ENCODE measurements around the gene RPL23.
A peak's percentile ranks its signal among the peaks of the same experiment; 100 is the strongest.

The RPL23 gene

DNA sequence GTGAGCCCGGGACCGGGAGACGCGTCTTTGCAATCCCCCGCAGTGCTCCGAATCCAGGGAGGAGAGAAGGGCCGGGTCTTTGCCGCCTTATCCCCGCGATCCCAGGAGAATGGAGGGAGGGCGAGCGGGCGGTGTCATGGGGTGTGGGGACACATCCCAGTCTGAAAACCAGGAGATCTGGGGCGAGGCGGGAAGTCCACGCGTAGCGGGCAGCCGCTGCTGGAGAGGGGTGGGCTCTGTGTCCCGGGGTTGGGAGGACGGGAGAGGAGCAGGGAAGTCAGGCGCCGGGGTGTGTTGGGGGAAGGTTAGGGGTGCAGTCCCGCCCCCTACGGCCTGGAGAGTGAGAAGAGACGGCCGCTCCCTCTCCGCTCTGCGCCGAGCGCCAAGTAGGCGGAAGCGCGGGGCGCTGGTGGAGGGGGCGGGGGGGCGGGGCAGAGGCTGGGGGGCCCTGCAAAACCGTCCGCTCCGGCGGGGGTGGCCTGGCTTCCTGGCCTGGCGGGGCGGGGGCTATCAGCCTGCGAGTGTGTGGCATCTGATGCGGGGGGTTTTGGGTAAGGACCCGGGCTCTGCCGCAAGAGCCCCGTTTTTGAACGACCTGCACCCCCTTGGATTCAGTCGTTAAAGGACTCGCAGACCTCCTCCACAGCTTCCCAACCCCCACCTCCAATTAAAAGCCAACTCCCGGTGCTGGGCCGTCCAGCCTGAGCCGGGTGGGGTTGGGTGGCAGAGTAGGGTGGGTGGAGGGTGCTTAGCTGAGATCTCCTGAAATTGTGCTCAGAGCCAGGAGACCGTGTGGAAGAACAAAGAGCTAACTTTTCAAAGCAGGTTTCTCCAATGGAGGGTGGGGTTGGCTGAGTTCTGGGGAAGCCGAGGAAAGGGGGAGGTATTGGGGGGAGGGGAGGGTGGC is 17.0 kb upstream of the RPL23 start:
- in situ Hi-C loops (cut with HindIII; ENCODE audit: low pct_ligation_motif_present, low sequenced_read_pairs), result no loop called here

DNA sequence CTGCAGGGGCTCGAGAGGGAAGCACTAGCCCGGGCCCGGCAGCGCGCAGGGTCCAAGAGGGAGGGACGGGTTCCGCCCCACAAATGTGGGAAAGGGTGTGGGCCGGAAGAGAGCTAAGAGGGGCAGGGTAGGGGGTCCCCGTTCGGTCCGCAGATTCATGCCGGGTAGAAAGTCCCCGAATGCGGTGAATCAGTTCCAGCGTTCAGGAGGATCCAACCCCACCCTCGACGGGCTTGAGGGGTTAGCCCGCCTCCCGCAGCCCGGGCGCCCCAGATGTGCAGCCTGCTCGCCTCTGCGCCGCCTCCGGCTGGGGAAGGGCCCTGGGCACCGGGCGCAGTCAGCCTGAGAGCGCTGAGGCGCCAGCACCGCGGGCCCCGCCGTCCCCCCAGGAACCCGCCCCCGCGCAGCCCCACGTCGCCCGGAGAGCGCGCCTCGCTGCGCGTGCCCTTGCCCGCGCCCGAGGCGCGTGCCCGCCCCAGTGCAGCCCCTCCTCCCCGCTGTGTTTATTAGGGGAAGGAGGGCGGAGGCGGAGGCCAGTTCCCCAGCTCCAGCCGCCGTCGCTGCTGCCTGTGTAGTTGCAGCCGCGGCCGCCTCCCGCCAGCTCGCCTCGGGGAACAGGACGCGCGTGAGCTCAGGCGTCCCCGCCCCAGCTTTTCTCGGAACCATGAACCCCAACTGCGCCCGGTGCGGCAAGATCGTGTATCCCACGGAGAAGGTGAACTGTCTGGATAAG is 16.2 kb upstream of the RPL23 start, which contains the start of gene LASP1:
TSS of gene LASP1 (plus strand) at position 533 of the 733 bp plus-strand sequence. CDS start at position 665, 132 bp downstream.
- Histone ChIP-seq H3K27ac (peak within 1 kb of the TSS; percentile 74), H3K36me3 (replicated peaks) (peaks cover 21% of the 10 kb centered on the region), H3K4me3 (ENCODE audit: low read depth, low read length) (peak within 1 kb of the TSS; percentile 79), H3K27me3 (replicated peaks) (no peaks in the 10 kb centered on the region)
- TF ChIP-seq, protein P1, sequence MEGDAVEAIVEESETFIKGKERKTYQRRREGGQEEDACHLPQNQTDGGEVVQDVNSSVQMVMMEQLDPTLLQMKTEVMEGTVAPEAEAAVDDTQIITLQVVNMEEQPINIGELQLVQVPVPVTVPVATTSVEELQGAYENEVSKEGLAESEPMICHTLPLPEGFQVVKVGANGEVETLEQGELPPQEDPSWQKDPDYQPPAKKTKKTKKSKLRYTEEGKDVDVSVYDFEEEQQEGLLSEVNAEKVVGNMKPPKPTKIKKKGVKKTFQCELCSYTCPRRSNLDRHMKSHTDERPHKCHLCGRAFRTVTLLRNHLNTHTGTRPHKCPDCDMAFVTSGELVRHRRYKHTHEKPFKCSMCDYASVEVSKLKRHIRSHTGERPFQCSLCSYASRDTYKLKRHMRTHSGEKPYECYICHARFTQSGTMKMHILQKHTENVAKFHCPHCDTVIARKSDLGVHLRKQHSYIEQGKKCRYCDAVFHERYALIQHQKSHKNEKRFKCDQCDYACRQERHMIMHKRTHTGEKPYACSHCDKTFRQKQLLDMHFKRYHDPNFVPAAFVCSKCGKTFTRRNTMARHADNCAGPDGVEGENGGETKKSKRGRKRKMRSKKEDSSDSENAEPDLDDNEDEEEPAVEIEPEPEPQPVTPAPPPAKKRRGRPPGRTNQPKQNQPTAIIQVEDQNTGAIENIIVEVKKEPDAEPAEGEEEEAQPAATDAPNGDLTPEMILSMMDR (IDR thresholded peaks at IDR 0.05; ENCODE audit: low read depth, low read length, missing control alignments), result no peak
- in situ Hi-C loops (cut with HindIII; ENCODE audit: low pct_ligation_motif_present, low sequenced_read_pairs), result no loop called here
- peak; percentile 76 for DNase-seq

More for the DNA sequence above, 17.0 kb upstream of the RPL23 start:
- Histone ChIP-seq H3K4me3 (ENCODE audit: low read depth, low read length) (peak overlapping the region; percentile 79), H3K36me3 (replicated peaks) (peaks cover 21% of the 10 kb centered on the region), H3K27me3 (replicated peaks) (no peaks in the 10 kb centered on the region), H3K27ac (peak overlapping the region; percentile 74)
- TF ChIP-seq, protein P1 (IDR thresholded peaks at IDR 0.05; ENCODE audit: low read depth, low read length, missing control alignments), result no peak
- no peak for DNase-seq

DNA sequence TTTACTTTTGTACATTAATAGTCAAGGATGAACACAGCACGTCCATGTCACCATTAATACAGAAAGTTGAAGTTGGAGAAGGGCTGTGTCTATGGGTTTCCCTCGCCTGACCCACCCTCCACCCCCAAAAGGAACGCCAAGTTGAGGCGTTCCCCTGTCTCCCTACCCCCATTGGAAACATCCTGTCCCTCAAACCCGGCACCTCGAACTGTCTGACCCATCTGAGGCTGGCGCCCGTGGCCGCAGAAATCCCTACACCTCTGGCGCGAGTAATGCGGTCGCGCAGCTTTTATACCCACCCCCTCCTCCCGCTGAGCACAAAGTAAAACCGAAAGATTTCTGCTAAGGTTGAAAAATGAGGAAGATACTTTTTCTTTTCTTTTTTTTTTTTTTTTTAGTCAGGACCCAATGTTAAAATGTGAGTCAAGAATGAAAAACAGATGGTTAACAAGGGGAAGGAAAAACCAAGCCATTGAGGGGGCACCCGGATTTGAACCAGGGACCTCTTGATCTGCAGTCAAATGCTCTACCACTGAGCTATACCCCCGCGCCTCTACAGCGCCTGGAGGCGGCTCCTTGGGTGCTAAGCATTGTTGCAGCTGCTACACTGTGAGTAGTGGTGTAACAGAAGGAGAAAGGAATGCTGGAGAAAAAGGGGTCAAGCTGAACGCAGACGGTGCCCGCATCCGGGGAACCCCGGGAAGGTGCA is 15.4 kb upstream of the RPL23 start:
- H3K36me3 ChIP-seq (replicated peaks), result peaks cover 16% of the 10 kb centered on the region
- peak overlapping the region; percentile 79 for H3K4me3 ChIP-seq (ENCODE audit: low read depth, low read length)
- in situ Hi-C loops (cut with HindIII; ENCODE audit: low pct_ligation_motif_present, low sequenced_read_pairs), result no loop called here
- H3K27me3 ChIP-seq (replicated peaks), result no peaks in the 10 kb centered on the region
- peak; percentile 93 for DNase-seq
- peak overlapping the region; percentile 74 for H3K27ac ChIP-seq
- TF ChIP-seq, protein P1 (IDR thresholded peaks at IDR 0.05; ENCODE audit: low read depth, low read length, missing control alignments), result peak; percentile 39

DNA sequence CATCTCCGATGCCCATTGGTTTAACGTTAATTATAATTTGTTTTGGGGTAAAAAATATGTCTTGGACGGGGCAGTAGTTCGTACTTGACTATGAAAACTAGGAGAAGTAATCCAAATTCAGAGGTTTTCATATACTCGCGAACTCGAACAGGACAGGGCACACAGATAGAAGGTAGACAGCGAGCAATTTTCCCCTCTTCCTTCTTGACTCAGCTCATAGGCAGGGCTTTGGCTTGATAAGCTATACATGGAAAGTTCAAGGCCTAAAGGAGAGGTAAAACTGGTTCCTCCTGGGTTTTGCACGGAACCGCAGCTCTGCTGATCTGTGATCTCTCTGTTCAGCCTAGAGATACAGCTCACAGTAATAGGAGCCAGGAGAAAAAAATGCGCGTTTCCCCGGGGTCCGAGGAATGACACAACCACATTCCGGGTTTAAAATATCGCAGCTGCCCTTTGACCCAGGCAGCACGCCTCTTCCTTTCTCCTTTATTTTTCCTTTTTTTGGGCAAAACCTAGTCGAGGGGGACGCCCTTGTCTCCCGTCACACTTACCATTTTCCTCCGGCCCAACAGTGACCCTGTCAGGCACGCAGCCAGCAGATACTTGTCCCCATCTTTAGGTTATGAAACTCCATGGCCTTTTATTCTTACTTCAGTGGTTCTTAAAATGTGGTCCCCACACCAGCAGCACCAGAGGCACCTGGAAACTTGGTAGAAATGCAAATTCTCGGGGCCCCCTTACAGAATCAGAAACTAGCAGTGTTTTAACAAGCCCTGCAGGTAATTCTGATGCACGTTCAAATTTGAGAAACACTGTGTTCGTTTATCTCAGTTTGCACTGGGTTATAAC is 14.7 kb upstream of the RPL23 start:
- in situ Hi-C loops (cut with HindIII; ENCODE audit: low pct_ligation_motif_present, low sequenced_read_pairs), result no loop called here
- Histone ChIP-seq H3K27me3 (replicated peaks) (no peaks in the 10 kb centered on the region), H3K36me3 (replicated peaks) (peaks cover 14% of the 10 kb centered on the region), H3K4me3 (ENCODE audit: low read depth, low read length) (peak overlapping the region; percentile 79), H3K27ac (peak overlapping the region; percentile 27)
- TF ChIP-seq, protein P1 (IDR thresholded peaks at IDR 0.05; ENCODE audit: low read depth, low read length, missing control alignments), result no peak
- DNase-seq, result peak; percentile 54
